ENCODE measurements around the gene GRM2.
"Not testable (repeated sequence)": the region's sequence is repeated elsewhere in the genome, so short reads cannot be mapped to it uniquely, and the experiment has no call there.

The GRM2 gene

DNA sequence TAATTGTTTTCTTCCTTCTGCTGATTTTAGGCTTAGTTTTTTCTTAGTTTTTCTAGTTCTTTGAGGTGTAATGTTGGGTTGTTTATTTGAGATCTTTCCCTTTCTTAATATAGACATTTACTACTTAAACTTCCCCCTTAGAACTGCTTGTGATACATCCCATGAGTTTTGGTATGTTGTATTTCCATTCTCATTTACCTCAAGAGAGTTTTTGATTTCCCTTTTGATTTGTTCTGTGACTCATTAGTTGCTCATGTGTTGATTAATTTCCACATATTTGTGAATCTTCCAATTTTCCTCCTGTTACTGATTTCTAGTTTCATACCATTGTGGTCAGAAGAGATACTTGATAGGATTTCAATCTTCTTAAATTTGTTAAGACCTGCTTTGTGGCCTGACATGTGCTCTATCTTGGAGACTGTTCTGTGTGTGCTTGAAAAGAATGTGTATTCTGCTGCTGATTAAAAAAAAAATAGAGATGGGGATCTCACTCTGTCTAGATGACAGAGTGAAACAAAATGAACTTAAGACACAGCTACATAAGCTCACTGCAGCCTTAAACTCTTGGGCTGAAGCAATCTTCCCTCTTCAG, 22.3 kb downstream of the GRM2 start:
- DNase-seq, result no peak

DNA sequence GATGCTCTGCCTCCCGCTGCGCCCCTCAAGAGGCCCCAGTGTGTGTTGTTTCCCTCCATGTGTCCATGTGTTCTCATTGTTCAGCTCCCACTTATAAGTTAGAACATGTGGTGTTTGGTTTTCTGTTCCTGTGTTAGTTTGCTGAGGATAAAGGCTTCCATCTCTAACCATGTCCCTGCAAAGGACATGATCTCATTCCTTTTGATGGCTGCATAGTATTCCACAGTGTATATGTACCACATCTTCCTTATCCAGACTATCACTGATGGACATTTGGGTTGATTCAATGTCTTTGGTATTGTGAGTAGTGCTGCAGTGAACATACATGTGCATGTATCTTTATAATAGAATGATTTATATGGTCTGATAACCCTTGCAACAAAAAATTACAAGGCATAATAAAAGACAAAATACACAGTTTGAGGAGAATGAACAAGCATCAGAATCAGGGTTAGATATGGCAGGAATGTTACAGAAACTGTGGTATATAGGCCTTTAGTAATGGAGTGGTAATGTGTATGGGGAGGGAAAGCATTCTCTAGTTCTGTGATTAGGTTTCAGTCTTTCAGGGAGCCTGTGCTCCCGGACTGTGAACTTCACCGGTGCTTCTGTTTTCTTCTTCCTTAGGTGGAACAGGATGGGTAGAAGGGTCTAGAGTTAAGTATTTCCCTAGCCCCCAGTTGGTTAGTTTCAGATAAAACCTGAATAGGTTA, 27.1 kb downstream of the GRM2 start:
- no peak for DNase-seq

DNA sequence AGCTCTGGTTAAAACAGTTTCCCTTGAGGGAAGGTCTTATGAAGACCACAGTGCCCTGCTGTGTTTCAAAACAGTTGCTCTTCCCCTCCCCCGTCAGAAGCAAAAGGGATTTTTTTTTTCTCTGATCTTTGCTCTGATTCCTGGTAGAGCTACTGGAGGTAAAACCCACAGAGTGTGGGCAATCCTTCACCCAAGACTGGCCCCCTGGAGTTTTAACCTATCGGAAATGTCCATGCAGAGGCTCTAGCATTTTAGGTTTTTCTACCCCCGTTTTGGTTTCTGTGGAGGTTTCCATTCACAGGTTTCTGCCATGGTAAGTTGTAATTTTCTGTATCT, 27.7 kb downstream of the GRM2 start:
- DNase-seq, result no peak

DNA sequence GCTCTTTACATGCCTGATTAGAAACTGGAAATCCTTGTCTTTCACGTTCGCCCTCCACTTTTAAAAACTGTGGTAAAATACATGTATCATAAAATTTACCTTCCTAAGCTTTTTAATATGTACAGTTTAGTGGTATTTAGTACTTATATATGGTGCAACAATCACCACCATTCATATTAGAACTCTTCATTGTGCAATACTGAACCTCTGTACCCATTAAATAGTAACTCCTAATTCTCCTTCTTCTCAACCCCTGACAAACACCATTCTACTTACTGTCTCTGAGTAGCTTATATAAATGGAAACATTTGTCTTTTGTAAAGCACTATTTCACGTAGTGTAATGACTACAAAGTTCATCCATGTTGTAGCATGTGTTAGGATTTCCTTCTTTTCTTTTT, 28.2 kb downstream of the GRM2 start:
- DNase-seq, result no peak

DNA sequence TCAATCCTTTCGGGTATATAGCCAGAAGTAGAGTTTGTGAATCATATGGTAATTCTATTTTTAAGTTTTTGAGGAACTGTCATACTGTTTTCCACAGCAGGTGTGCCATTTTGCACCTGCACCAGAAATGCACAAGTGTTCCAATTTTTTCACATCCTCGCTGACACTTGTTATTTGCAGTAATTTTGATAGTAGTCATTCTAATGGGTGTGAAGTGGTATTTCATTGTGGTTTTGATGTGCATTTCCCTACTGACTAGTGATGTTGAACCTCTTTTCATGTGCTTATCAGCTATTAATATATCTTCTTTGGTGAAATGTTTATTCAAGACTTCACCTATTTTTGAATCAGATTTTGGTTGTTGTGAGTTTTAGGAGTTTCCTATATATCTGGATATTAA, 29.1 kb downstream of the GRM2 start:
- no peak for DNase-seq

DNA sequence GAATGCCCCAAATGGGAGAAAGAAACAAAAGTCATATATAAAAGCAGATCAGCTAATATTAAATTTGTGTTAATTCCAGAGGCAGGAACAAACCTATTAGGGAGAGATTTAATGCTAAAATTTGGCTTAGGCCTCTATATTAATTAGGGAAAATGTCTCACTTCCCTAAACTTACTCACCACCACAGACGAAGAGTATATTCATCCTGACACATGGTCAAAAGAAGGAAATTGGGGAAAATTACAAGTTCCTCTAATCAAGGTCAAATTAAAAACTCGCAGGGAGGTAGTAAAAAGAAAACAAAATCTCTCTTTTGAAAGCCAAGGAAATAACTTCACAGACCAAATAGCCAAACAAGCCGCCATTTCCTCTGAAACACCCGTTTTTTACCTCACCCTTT, 32.2 kb downstream of the GRM2 start:
- DNase-seq, result no peak

DNA sequence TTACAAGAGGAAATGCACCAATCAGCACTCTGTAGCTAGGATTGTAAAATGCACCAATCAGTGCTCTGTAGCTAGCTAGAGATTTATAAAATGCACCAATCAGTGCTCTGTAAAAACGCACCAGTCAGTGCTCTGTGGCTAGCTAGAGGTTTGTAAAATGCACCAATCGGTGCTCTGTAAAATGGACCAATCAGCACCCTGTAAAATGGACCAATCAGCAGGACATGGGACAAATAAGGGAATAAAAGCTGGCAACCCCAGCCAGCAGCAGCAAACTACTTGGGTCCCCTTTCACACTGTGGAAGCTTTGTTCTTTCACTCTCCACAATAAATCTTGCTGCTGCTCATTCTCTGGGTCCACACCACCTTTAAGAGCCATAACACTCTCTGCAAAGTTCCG, 35.5 kb downstream of the GRM2 start:
- not testable (repeated sequence) for DNase-seq

DNA sequence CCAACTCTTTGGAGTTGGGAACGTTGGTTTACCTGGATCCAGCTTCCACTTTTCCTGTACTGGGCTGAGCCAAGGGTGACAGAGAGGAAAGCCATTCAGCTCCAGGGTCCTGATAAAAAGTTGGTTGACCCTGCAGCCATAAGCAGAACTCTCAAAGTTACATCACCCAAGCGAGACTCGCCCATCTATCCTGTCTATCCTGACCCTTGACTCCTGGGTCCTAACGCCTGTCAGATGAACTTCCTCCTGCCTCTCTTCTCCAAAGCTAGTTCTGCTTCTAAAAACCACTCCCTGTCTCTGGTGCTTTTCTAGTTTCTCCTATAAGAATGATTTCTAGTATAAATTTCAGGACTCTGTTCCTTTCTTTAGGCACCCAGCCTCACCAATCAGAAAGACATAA, 36.1 kb downstream of the GRM2 start:
- DNase-seq, result not testable (repeated sequence)

DNA sequence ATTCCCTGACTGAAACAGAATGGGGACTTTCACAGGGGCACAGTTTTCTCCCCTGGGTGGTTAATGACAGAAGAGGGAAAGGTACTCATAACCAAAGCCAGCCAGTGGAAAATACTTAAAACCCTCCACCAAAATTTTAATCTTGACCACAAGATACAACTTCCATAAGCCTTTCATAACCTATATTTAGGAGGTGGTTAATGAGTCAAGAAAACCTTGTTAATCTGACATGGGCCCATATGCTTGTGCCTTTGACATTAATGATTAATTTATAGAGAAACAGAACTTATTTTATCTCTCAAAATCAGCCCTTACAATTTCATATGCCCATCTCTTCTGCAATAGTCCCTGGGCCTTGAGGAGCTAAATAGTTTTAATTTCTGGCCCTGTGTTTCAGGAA, 41.0 kb downstream of the GRM2 start:
- DNase-seq, result no peak

DNA sequence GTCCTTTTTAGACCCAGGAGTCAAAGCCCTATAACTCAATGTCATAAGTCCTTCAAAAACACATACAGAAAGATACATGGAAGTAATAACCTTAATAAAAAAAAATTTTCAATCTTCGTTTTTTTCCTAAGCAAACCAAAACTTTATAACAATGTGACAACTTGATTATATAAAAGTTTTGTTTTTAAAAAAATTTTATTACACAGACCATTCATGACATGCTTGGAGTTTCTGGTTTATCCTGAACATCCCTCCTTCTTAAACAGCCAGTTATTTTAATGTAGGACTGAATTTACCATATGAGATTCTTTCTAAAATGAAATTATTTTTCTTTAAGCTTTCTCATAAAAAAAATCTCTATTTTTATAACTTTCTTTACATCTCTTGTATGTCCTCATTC, 41.5 kb downstream of the GRM2 start:
- no peak for DNase-seq

DNA sequence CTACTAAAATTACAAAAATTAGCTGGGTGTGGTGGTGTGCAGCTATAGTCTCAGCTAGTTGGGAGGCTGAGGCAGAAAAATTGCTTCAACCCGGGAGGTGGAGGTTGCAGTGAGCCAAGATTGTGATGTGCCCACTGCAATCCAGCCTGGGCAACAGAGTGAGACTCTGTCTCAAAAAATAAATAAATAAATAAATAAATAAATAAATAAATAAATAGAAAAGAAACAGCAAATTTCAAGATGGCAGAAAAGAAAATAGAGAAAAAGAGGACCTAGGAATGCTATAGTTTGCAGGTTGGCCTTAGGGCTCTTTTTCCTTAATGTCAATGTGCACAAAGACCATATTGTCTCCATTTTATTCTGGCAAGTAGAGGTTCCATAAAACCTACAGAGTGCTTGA, 44.0 kb downstream of the GRM2 start:
- no peak for DNase-seq

DNA sequence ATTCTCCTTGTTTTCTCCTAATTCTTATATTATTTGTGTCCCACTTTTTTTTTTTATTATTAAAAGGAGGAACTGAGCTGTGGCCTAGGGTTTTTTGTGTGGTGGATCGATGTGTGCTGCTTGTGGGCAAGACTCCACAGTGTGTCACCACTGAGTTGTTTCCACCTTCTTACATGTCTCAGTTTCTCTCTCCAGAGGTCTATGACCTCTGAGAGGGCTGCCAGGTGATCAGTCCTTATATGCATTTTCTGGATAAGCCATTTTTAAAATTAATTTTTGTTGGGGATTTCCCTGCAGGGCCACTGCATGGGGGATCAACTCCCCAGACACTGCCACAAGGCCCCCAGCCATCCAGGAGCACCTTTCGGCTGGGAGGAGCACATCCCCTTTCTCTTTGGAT, 44.4 kb downstream of the GRM2 start:
- no peak for DNase-seq

DNA sequence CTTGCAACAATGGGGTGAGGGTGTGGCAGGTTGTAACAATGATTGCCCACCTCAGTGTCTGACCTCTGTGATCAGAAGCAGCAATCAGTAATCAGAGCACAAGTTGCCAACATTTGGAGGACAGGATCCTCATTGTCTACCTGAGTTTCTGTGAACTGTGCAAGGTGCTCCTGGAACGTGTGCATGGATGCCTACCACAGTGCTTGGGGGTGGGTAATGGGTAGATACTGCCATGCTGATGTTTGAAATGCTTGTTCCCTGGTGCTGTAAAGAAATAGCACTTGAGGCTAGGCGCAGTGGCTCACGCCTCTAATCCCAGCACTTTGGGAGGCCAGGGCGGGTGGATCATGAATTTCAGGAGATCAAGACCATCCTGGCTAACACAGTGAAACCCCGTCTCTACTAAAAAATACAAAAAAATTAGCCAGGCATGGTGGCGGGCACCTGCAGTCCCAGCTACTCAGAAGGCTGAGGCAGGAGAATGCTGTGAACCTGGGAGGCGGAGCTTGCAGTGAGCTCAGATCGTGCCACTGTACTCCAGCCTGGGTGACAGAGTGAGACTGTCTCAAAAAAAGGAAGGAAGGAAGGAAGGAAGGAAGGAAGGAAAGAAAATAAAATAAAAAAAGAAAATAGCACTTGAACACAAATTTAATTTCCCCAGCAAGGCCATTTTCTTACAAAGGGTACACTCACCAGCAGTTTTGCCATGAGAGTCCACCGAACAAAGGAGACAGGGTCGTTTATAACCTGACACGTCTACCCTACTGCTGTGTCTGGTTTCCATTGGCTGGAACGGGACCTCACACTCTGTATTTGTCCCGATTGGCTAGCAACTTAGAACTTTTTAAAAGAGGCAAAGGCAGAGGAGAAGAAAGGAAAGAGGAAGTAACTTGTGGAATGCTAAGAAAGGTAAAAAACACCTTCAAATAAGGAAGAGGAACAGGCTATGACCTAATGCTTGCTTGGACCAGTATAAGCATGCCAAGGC, 47.2 kb downstream of the GRM2 start:
- not testable (repeated sequence) for DNase-seq

DNA sequence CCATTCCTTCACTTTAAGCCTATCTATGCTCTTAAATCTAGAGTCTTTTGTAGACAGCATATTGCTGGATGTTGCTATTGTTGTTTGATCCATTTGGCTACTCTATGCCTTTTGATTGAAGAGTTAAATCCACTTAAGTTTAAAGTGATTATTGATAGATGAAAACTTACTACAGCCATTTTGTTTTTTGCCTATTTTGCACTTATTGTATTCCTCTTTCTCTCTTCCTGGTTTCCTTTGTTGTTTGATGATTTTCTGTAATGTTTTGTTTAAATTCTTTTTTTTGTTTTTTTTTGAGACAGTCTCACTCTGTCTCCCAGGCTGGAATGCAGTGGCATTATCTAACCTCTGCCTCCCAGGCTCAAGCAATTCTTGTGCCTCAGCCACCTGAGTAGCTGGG, 52.3 kb downstream of the GRM2 start:
- no peak for DNase-seq

Data from NCI-H526 (cell line).